GM18526 (cell line): ENCODE results near the gene PKIG.

Experiments used
- POLR2A ChIP-seq: IDR thresholded peaks from 3 replicates; pipeline ENCODE4 v1.6.1; 2011; ENCODE audit not compliant: insufficient read length; ENCODE audit errors: extremely low read depth

Gene PKIG

DNA sequence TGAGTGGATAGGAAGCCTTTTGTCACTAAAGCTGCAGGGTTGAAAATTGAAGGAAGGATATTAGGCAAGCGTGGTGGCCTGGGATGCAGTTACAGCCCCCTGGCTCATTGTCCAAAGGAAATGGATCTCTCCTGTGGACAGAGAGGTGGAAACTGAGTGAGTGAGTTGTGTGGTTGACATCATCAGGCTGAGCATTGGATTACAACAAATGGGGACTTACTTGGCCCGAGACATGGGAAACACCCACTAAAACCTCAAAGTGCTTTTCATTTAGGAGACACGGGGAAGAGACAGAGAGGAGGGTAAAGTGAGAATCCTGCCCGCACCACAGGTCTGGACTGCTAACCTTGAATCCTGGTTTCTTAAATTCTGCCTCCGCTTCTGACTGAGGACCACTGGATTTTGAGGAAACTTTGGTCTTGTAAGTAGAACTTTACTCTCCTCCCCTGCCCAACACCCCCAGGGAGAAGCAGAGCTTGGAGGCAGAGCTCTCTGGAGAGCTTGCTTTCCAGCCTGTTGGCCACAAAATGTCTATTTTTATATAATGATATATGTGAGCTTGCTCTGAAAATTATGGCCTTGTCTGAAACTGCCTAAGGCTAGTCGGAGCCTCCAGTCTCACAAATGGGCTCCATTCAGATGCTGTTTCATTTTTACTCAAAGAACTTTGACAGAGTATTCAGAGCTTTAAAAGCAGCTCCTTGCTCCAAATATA is at the start of gene PKIG:
Gene PKIG, plus strand, starts transcription at position 269 of the 715 bp plus-strand sequence. CDS start 31,978 bp downstream, outside the sequence.
- no peak for TF ChIP-seq POLR2A

DNA sequence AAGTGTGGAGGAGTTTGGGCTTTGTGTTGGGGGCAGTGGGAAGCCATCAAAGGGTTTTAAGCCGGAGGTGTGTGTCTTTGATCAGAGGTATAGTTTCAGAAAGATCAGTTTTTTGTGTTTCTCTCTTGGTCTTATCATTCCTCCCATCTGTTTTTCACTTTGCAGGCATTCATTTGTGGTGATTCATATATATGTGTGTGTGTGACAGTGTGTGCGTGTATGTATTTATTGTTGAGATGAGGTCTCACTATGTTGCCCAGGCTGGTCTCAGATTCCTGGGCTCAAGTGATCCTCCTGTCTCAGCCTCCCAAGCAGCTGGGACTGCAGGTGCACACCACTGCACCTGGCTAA is 49.4 kb upstream of the PKIG start:
- TF ChIP-seq POLR2A: no peak

DNA sequence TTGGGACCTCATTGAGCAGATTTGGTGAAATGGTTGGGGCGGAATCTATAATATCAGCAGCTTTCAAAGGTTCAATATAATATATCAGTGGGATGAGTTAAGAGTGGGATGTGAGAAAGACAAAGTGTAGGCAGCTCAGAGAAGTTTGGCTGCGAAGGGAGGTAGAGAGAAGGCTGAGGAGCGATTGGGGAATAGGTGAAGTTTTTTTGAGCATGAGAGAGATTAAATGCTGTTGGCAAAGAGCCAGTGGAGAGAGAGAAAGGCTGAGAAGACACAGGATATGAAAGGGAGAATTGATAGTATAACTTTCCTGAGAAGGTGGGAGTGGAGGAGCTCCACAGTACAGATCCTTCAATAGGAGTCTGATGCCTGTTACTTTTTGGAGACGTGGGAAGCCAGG is 48.5 kb upstream of the PKIG start:
- no peak for TF ChIP-seq POLR2A

DNA sequence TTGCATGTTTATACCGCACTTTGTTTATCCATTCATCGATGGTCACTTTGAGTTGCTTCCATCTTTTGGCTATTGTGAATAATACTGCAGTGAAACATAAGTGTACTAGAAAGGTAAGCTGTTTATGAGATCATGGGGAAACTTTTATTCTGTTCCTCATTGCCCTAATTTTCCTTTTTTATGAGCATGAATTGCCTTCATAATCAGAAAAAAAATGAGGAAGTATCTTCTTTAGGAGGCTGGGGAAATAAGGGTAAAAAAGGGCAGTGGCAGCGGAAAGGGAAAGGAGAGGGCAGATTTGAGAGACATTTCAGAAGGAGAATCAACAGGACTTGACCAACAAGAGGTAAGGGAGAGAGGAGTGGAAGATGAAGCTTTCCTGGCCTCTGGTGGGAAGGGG is 46.2 kb upstream of the PKIG start:
- TF ChIP-seq POLR2A: no peak

DNA sequence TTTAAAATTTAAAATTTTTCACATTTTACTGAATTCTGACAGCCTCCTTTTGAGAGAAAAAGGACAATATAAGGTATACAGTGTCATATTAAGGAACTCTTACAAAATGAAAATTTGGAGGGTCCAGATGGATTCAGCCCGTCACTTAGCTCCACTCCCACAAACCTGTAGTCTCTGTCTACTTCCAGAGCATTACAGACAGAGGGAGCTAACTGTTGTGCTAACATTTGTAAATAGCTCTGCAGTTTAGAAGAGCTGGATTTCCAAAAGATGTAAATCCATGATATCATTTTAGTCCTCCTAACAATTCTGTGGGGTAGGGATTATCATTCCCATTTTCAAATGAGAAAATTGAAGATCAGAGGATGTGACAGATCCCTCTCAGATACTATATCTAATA is 44.4 kb upstream of the PKIG start:
- no peak for TF ChIP-seq POLR2A

DNA sequence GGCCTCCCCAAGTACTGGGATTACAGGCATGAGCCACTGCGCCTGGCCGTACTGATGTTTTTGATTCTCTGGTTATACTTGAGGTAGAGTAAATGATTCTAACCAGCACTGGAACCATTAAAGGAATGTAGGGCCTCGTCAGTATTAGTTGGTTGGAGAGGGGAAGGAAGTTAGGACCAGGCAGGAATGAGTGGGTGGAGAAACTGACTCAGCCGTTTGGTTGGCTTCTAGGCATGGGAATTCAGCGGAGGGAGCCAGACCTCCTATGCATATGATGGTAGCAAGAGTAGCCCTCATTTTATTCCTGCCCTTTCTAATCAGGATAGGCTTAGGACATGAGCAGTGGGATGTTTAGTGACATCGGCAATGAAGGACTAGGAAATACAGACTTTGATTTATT is 41.5 kb upstream of the PKIG start:
- no peak for TF ChIP-seq POLR2A

DNA sequence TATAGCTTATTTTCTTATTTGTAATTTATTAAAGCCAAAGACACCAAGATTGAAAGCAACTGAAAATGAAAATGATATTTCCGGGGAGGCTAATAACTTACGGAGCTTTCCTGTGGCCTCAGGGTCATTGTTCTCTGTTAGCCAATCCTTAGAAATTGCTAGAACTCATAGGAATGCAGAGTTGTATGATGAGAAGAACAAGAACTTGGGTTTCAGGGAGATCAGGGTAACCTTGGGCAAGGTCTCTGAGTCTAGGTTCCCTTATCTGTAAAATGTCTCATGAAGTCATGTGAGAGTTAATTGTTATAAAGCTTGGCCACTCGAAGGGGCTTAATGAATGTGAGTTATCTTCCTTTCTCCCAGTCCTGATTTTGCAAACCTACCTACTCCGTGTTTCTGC is 40.4 kb upstream of the PKIG start:
- no peak for TF ChIP-seq POLR2A

DNA sequence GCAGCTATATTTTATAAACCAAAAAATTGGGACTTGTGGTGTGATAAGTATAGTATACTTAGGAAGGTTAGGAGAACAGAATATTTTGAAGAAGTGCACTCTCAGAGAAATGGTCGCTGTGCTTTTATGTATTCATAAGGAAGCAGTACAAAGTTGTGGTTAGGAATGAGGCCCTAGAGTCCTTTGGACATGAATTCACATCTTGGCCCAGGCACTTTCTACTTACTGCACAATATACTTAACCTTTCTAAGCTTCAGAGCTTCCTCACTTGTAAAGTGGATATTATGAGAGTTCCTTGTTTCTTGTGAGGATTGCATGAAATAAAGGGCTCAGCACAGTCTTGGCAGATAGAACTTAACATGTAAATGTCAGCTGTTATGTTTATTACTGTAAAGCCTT is 39.5 kb upstream of the PKIG start:
- no peak for TF ChIP-seq POLR2A

DNA sequence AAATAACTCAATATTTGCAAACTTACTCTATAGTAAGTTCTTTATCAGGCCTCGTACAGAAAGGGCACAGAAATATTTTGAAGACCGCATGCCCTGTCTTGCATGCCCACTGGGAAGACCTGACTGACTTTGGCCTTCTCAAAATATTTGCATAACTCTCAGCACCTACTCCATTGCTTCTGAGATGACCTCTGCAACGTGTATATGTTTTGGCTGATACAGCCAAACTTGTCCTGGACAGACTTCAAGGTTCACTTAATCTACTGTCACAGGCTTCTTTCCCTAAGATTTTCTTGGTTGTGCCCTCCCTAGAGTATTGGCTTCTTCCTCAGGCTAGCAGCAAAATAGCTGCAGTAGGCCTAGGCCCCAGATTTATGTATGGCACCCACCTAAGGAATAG is 39.0 kb upstream of the PKIG start:
- no peak for TF ChIP-seq POLR2A

DNA sequence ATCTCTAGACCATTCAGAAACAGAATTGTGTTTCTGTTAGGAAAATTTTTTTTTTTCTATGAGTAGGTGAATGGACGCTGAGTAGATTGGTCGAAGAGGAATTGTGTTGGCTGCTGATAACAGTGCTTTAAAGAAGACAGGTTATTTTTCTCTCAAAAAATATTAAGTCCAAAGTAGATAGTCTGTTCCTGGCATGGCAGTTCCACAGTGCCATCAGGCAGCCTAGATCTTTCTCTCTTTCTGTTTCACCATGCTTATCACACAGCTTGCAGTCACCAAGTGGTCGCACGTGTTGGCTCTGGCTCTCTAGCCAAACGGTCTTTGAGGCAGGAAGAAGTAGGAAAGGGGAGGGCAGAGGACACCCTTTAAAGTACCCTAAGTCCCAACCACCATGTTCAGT is 38.1 kb upstream of the PKIG start:
- no peak for TF ChIP-seq POLR2A

DNA sequence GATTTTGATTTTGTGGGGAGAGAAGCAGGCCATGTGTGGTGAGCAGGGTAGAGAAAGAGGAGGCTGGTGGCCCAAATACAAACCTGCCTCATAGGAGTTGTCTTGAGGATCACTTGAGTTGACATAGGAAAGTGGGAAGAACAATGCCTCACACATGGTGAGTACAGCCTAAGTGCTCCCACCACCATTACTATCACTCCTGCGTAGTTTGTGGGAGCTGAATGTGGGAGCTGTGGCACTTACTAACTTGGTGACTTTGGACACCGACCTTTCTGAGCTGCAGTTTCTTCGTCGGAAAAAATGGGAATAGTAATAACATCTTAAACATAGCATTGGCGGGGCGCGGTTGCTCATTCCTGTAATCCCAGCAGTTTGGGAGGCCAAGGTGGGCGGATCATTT is 35.0 kb upstream of the PKIG start:
- no peak for TF ChIP-seq POLR2A

DNA sequence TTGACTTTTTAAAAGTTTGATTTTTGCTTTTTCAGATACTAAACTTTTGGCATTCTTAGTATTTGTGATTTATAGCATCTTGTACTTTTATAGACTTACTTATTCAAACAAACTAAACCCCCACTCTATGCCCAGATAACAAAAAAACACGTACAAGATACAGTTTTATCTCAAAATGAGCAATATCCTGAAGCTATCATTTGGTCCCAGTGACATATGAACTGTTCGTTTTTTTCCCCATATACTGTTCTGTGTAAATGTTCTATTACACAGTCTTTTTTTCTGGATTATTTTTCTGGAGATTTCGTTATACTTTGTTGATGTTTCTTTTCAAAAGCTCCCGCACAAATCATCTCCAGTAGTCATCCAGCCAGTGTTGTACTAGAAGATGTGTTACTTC is 33.3 kb upstream of the PKIG start:
- no peak for TF ChIP-seq POLR2A

DNA sequence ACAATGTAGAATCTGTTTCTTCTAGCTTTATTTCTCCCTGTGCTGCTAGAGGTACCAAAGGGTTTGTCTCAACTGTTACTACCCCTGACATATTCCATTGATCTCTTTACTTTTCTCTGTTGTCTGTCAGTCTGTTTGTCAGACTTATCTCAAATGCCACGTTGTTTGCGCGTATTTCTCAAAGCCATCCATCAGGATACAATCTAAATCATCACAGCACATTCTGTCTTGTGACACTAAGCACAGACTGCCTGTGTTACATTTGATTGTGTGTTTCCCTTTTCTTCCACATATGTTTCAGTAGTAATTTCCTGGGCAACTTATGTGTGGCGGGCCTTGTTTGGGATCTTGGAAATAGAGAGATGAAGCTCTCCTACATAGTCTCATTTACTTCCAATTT is 30.3 kb upstream of the PKIG start:
- TF ChIP-seq POLR2A: no peak

DNA sequence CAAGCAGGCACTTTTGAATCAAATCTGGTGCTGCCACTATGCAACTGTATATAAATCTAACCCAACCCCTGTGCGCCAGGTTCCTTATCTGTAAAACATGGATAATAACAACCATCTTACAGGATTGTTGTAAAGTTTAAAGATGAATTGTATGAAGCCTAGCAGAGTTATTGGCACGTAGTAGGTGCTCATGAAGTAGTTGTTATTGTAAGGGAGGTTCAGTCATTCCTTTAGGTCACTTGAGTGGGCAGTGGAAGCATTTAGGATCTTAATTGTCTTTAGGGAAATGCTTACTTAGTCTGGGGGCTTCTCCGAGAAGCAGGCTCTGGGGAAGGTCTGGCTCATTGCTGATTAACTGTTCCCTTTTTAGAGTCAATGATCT is 29.8 kb upstream of the PKIG start:
- no peak for TF ChIP-seq POLR2A

DNA sequence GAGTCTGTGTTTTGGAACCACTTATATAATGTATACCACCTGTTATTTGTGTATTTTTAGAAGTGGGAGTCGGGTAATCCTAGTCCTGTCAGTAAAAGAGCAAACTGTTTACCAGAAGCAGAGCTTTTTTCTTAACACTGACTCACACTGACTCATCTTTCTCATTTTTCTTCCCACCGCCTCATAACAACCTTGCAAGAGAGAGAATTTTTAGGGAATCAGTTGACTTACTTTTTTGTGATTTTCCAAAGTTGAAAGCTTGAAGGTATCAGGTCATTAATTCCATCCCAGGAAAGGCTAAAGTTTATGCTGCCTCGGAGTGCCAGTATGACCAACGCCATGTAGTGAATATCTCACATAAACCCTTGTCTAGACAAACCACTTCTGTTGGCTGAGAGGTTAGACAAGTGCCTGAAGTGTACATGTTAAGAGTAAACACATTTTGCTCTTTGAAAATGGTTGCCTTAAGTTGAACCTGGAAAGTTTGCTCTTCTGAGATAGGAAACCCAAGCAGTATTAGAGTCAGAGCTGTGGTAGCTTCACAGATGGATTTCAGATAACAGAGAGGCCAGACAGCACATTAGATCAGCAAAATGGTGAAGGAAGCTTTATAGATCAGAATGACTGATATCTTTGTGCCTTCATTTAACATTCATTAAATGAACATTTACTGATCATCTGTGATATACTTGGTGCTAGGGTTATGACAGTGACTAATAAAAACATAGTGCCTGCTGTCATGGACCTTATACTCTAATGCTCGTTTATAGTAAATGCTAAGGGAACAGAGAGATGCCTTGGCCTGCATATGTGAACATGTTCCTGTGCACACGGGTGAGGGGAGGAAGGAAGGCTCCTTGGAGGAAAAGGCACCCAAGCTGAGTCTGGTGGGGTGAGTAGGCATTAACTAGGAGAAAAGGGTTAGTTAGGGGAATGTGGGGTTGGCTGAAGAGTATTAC is 29.1 kb upstream of the PKIG start:
- TF ChIP-seq POLR2A: no peak

DNA sequence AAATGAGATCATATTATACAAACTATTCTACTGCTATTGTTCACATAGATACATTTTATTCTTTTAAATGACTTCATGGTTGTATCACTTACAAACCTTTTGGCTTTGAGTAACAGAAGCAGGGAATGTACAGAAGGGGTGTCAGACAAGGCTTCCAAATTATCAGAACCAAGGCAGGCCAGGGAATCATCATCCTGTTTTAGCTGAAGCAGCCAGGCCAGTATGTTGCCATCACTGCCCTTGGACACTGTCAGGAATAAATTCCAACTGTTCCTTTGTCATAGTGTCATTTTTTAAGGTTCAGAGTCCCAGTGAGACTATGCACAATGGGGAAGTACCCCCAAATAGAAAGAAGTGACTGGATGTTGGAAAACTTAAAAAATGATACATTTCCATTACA is 23.1 kb upstream of the PKIG start:
- TF ChIP-seq POLR2A: no peak
